Medulla oblongata (tissue), 1 donor: ENCODE measurements around the gene VPS37B.
A peak's percentile ranks its signal among the peaks of the same experiment; 100 is the strongest.
"Not testable (repeated sequence)": the region's sequence is repeated elsewhere in the genome, so short reads cannot be mapped to it uniquely, and the experiment has no call there.

Source experiments
- DNase-seq: peaks from one replicate; pipeline ENCODE4 v3.0.0-alpha.2; 2015; ENCODE audit errors: extremely low spot score

The VPS37B gene

GRCh38 chr12:122908915-122909314 is 13.0 kb upstream of the VPS37B start:
- no peak for DNase-seq

GRCh38 chr12:122905258-122905657 is 9.3 kb upstream of the VPS37B start:
- DNase-seq: not testable (repeated sequence)

GRCh38 chr12:122903693-122904034 is 7.7 kb upstream of the VPS37B start:
- no peak for DNase-seq

DNA sequence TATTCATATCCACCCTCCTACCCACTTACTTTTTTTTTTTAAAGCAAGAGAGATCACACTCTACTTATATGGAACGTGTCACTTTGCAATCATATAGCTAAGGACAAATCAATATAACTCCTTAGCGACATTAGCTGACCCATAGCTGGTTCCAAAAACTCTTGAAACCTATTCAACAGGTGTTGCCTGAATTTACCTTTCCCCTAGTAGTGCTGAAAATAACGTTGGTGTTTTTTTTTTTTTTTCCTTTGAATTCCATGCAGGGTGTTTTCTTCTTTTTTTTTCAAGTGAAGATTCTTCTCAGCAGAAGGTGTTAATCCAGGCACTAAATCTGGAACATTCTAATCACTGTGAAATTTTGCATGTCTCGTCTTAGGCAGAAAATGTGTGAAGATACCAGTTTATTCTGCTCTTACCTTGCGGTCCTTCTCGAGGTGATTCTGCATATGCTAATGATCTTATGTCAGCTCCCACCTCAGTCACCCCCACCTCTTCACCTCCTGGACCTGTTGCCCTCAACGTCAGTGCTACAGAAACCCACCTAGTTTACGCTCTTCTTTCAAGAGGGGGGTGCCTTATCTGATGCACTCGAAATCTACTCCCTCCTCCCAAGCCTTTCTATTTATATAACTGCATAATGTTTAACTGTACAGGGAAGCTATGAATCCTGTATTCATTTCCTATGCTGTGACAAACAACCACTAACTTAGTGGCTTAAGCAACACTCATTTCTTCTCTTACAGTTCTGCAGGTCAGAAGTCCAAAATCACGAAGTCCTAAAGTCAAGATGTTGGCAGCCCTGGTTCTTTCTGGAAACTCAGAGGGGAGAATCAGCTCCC is 7.1 kb upstream of the VPS37B start:
- DNase-seq: no peak

GRCh38 chr12:122899887-122900286 is 4.0 kb upstream of the VPS37B start:
- DNase-seq: no peak

DNA sequence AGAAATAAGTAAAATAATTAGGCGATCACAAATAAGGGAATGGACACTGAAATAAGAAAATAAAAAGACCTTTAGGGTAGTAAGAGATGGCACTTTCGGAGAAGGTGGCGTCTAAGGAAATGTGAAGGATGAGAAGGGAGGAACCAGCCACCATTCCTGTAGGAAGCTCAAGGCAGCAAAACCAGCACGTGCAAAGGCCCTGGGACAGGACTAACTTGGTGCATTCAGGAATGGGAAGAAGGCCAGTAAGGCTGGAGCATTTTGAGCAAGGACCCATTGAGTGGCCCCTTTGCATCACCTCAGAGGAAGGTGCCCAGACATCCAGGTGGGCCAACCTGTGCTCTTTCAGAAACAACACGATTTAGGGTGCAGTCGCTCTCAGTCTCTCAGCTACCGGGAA is 738 bp upstream of the VPS37B start:
- DNase-seq: peak; percentile 16

- DNase-seq: peak; percentile 30
These were observed 612 bp downstream of the VPS37B start for GRCh38 chr12:122895320-122895703.

GRCh38 chr12:122894193-122895121 is 1.5 kb downstream of the VPS37B start:
- DNase-seq: peak; percentile 54

DNA sequence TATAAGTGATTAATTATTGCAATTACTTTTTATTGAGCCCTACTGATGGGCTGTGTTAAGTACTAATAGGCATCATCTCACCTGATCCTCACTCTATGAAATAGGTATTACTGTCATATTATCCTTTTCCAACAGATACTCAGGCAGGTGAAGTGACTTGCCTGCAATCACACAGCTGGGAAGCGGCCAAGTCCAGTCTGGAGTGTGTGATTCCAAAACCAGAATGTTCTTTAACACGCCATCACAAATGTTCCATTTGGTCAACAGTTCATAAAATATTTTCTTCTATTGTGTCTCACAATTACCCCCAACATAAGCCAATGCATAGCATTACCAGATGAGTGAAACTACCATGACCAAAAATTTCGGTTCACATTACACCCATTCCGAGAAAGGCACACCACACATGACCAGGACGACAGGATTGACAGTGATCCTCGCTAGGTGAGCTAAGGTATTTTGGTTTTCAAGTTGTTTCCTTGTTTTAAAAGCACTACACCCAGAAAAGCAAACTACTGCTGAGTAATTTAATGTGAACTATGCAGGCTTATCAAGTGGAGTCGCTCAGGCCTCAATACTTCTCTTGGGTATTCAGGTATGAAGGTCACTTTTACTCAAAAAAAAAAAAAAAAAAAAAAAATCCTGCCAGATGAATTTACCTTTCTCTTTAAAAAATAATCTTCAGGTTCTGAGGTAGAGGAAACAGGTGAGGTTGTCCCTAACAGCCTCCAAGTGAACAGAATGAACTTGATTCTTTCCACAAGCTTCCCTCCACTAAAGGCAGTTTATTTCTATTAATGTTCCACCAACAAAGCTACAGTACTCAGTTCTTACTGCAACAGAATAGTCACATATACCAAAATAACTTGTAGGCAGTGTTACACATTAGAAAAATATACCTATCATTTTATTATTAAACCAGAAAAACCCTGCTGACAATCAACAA is 2.4 kb downstream of the VPS37B start:
- no peak for DNase-seq

GRCh38 chr12:122892724-122893123 is 3.2 kb downstream of the VPS37B start:
- DNase-seq: not testable (repeated sequence)

DNA sequence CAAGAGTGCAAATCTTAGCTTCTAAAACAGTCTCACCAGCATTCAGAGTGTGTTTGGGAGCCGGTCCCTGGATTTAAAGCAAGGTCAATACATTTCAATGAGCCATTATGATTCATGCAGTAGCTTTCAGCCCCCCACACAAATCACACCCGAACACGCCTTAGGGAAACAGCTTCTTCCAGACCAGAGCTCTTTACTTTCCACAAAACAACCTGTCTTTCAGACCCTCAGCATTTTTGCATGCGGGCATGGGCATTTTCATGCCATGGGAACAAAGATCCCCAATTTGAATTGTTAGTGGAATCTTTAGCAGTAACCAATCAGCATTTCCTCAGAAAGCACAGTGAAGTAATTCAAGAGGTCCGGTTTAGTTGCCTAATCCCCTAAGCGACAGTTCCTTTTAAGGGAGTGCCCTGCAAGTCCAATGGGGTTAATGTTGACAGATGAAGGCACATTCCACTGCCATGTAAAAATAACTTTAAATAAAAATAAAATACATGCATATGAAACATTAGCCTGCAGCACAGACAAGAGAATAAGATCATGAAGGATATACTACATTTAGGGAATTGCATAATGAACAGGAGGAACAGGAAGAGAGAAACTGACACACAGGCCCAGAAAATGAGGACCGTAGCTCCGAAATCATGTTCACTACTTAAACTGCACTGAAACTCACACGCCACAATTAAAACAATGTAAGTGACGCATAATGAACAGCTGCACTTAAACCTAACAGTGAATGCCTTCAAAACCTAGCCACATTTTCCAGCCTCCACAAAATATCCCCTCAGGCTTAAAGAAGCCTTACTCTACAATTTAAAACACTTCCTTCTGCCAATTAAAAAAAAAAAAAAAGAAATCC is 4.0 kb downstream of the VPS37B start:
- peak; percentile 66 for DNase-seq

DNA sequence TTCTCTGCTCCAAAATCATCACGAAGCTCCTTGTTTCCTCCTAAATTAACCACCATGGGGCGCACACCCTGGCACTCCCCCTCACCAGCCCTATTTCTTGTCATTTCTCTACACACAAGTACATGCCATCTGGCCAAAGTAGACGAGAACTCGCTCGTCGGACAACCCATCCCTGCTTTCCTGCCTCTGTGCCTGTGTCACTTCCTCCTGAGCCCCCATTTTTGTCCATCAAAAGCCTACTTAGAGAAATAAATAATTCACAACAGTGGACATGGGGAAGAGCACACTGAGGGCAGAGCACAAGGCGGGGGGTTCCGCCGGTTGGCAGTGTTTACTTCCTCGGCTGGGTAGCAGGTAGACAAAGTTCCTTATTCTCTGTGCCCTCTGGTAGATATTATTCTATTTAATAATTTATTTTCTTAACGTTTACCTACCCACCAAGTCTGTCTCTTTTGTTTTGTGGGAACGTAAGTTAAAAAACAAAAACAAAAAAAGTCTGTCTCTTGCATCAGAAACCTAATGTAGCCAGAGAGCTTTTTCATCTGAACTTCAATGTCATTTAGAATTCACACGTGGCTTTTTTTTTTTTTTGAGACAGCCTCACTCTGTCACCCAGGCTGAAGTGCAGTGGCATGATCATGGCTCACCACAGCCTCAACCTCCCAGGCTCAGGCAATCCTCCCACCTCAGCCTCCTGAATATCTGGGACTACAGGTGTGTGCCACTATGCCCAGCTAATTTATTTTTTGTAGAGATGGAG is 6.0 kb downstream of the VPS37B start:
- no peak for DNase-seq

GRCh38 chr12:122888232-122888752 is 7.6 kb downstream of the VPS37B start:
- DNase-seq: peak; percentile 70

DNA sequence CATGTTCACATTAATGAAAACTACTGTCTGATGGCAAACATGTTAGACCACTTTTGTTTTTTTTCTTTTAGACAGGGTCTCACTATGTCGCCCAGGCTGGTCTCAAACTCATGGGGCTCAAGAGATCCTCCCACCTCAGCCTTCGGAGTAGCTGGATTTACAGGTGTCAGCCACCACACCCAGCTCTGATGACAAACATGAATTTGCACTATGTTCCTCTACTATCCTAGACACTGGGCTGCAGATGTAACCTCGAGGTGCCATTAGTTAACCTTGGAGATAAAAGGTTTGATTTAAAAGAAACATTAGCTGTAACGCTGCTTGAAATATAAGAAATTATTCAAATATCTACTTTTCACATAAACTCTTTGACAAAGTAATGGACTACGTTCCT is 8.1 kb downstream of the VPS37B start:
- no peak for DNase-seq

DNA sequence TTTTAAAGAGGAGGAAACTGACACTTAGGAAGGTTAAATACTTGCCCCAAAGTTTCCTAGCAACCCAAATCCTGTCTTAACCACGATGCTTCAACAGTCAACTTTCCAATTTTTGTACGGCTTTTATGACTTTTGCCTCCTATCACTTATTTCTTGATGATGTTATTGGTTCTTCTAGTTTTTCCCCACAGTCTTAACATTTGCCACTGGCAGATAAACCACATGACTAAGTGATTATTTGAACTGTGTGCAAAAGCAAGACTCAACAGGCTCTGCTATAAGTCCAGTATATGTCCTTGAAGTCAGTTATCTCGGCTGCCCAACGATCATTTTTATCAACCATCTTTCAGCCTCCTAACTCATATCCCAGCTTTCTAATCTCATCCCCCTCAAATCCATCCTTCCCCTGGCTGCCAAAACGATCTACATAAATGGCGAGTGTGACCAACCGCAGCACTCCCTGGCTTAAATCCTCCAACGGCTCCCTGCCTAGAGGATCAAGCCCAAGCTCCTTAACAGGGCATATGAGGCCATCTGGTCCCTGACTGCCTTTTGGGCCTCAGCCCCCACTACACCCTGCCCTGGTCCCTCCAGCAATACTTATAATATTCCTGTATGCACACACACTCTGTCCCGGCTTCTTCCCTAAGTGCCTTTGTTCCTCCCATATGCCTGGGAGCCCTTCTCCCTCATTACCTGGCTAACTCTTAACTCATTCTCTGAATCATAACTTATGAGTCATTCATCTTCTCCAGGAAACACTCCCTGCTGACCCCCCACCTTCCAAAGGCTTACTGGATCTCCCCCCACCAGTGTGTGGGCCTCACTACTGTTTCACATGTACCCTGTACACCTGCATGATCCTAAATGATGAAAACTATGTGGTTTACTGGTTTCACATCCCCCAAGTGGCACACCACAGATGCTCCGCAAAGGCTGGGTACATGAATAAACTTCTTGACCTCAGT is 8.8 kb downstream of the VPS37B start:
- DNase-seq: no peak

DNA sequence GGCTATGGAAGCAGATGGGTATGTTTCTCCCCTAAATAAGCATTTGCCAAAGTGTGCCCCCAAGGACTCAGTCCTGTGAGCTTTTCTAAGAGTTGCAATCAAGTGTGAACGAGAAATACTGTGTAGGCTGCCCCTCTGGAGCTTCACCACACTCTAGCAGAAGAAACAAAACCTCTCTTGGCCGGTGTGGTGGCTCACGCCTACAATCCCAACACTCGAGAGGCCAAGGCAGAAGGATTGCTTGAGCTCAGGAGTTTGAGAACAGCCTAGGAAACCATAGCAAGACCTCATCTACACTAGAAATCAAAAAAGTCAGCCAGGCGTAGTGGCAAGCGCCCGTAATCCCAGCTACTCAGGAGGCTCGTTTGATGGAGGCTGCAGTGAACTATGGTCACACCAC is 9.8 kb downstream of the VPS37B start:
- DNase-seq: no peak

DNA sequence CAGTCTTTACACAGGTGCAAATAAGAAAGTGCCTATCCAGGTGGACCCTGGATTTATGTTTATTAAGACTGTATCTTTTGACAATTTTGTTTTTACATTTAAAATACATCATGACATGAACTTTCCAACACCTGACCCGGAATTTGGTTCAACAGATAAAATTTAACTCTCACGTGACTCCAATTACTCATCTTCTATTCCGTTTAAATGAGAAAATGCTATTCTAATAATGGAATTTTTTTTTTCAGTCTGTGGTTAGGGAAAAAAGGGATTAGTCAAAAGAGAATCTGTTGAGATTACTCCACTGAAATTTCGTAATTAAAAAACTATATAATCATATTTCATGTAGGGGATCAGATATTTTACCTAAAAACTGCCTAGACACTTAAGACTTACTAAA is 11.1 kb downstream of the VPS37B start:
- no peak for DNase-seq

- no peak for DNase-seq
These were observed 11.7 kb downstream of the VPS37B start for GRCh38 chr12:122884091-122884826.
